Stomach (tissue), 4 donors: ENCODE data around the gene TARP.

Experiments used
- CTCF ChIP-seq, 7 experiments: fragments of 450-650 bp in 4 of 7; fragments of 200-600 bp in 3 of 7; sonication (generic) in 3 of 7; IDR thresholded peaks; one replicate each; pipeline ENCODE4 v1.5.1; 2016 to 2019; ENCODE audit warnings: antibody characterized with exemption in 7 of 7, control low read depth in 2 of 7, mild to moderate bottlenecking in 1 of 7
- EP300 ChIP-seq: sonication (generic); formaldehyde crosslinking; IDR thresholded peaks from one replicate; pipeline ENCODE4 v1.6.1; 2017; ENCODE audit warnings: antibody characterized with exemption
- POLR2A ChIP-seq, 4 donors: fragments of 450-650 bp; IDR thresholded peaks; one replicate each; pipeline ENCODE4 v1.6.1; 2016; ENCODE audit warnings: antibody characterized with exemption in 4 of 4, control low read depth in 2 of 4, mild to moderate bottlenecking in 1 of 4, moderate library complexity in 1 of 4
- POLR2AphosphoS5 ChIP-seq, 3 donors: sonication (generic); formaldehyde crosslinking; IDR thresholded peaks; one replicate each; pipeline ENCODE4 v1.6.1; 2016; ENCODE audit warnings: antibody characterized with exemption in 3 of 3

- TF ChIP-seq CTCF (IDR thresholded peaks at IDR 0.05) (no peak), POLR2AphosphoS5 (IDR thresholded peaks at IDR 0.05) (no peak), POLR2A (IDR thresholded peaks at IDR 0.05) (no peak), EP300 (no peak)
Observed at GRCh38 chr7:38274927-38275620, 1.6 kb upstream of the TARP start.
